ENCODE measurements around the gene NCOA3. TPM values are rescaled to one million over a fixed set of nuclear protein-coding genes. Genes with fewer than 3 reads are reported as not detected.
A peak's percentile ranks its signal among the peaks of the same experiment; 100 is the strongest.

NCOA3 gene
- total RNA-seq, 1 experiment from 2014 or later, result 23.3 TPM

- no peaks in the 10 kb centered on the region for H3K23me2 ChIP-seq (ENCODE audit: insufficient read length, low read depth, low read length, poor library complexity, severe bottlenecking)
- no peak overlapping the region for H3K4me3 Mint-ChIP-seq
These were observed 150.6 kb downstream of the NCOA3 start for GRCh38 chr20:47652301-47652700.

More at GRCh38 chr20:47652301-47652700, 150.6 kb downstream of the NCOA3 start:
- no peak for DNase-seq
- Histone ChIP-seq H2BK12ac (ENCODE audit: insufficient read length, low read depth, low read length) (no peak overlapping the region), H2BK5ac (ENCODE audit: insufficient read length, low read length) (no peak overlapping the region), H2BK15ac (ENCODE audit: low read depth, low read length) (no peak overlapping the region), H4K5ac (ENCODE audit: insufficient read length, low read depth, low read length) (no peak overlapping the region), H2AFZ (ENCODE audit: low read length) (no peak overlapping the region), H2AK5ac (ENCODE audit: insufficient read length, low read length) (no peak overlapping the region), H3K27ac (ENCODE audit: insufficient read length, low read depth, low read length) (no peak overlapping the region), H3K9me3 (ENCODE audit: control insufficient read depth, low read depth, low read length) (no peaks in the 10 kb centered on the region), H3T11ph (ENCODE audit: low read length) (no peak overlapping the region), H3K23ac (ENCODE audit: insufficient read length, low read depth, low read length) (no peak overlapping the region), H3K56ac (ENCODE audit: insufficient read length, low read depth, low read length) (no peak overlapping the region), H2BK20ac (ENCODE audit: low read depth, low read length, poor library complexity, severe bottlenecking) (no peak overlapping the region), H3K14ac (ENCODE audit: insufficient read depth, low read length) (no peak overlapping the region), H3K18ac (ENCODE audit: insufficient read length, low read depth, low read length) (no peak overlapping the region), H3K79me1 (ENCODE audit: insufficient read depth, low read depth, low read length, poor library complexity, severe bottlenecking) (no peaks in the 10 kb centered on the region), H4K8ac (replicated peaks; ENCODE audit: insufficient read length, low read depth, low read length) (no peak overlapping the region), H3K4ac (ENCODE audit: low read depth, low read length) (no peak overlapping the region), H3K4me1 (ENCODE audit: insufficient read depth, low read length) (peaks cover 11% of the 10 kb centered on the region; the same call in 1 of the 2 replicates), H2BK120ac (ENCODE audit: low read depth, low read length, poor library complexity, severe bottlenecking) (no peak overlapping the region), H3K79me2 (ENCODE audit: insufficient read depth, low read length) (no peaks in the 10 kb centered on the region), H3K4me2 (ENCODE audit: insufficient read depth, insufficient read length, low read length) (no peak overlapping the region), H3K9ac (ENCODE audit: extremely low read depth, insufficient read length, low read length) (no peak overlapping the region), H4K20me1 (ENCODE audit: control insufficient read depth, insufficient read depth, insufficient read length) (no peaks in the 10 kb centered on the region), H3K27me3 (ENCODE audit: insufficient read depth, low read length) (no peaks in the 10 kb centered on the region), H4K91ac (ENCODE audit: insufficient read length, low read depth, low read length) (no peak overlapping the region)
- H3K27me3 Mint-ChIP-seq (ENCODE audit: low read depth), result no peaks in the 10 kb centered on the region
- 0 out of 7 replicates have a peak overlapping the region, but pooled peaks of 1 of the 3 experiments have one; percentile 36 for H3K27ac Mint-ChIP-seq
- TF ChIP-seq CTCF (conservative IDR thresholded peaks at IDR 0.05), result no peak
- no peaks in the 10 kb centered on the region for H3K9me3 Mint-ChIP-seq
- WGBS (ENCODE audit: extremely low coverage, insufficient read length, low lambda C conversion rate), result no CpG with 5 or more reads among the region's 3 CpGs
- peaks cover 17 to 37% (median 25%) of the 10 kb centered on the region in 3 experiments; a peak in 6 of 7 replicates for H3K36me3 Mint-ChIP-seq (ENCODE audit: insufficient read depth in 1 of 3, low read depth in 3 of 3)
- H3K4me1 Mint-ChIP-seq, result peaks cover 46 to 58% of the 10 kb centered on the region in 2 experiments

Measured in H9 (cell line).